HG03575 (cell line): ENCODE measurements around the gene NSD2.
"Not testable (repeated sequence)": the region's sequence is repeated elsewhere in the genome, so short reads cannot be mapped to it uniquely, and the experiment has no call there.

ENCODE experiments used
- ATAC-seq: cut with Tn5 transposase; IDR thresholded peaks from one replicate; pipeline ENCODE4 v1.9.1; 2021; ENCODE audit not compliant: unreplicated experiment, insufficient number of reproducible peaks, low FRiP score; ENCODE audit errors: extremely low read depth

The NSD2 gene

GRCh38 chr4:2006956-2007653 lies 135.9 kb downstream of the NSD2 start:
- ATAC-seq, result no peak

DNA sequence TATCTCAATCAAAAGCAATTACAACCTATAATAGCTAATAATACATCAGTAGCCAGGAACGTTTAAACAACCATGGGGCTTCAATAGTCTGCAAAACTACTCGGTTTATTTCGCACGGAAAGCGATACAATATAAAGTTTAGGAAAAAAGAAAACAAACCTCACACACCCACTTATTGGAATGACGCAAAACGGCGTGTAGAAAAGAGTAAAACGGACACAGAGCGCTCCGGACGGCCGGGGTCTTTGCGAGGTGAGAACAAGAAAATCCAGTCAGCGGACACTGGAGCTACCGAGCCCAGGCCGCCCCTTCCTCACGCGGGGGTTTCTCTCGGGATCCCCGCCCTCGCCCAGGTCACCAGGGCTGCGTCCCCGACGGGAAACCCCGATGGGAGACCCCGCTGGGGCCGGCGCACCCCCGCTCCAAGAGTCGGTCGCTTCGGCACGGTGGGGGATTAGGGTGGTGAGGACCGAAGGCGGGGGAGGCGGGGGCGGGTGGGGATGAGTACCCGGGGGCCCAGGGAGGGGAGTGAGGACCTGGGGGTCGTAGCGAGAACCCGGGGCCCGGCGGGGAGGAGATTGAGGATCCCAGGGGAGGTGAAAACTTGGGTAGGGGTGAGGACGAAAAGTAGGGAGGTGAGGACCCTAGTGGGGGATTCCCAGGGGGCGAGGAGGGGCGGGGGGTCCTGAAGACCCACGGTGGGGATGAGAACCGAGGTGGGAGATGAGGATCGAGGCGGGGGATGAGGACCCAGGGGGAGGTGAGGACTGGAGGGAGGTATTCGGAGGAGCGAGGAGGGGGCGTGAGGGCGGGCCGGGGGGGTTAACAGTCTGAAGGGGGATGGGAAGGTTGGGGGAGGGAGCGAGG lies 136.8 kb downstream of the NSD2 start:
- no peak for ATAC-seq

- no peak for ATAC-seq
Measured at GRCh38 chr4:2008671-2008920, 137.4 kb downstream of the NSD2 start.

GRCh38 chr4:2008921-2009650 lies 137.9 kb downstream of the NSD2 start, which contains the start of gene NELFA:
TSS of gene NELFA (minus strand) at chr4:2008974. CDS start at chr4:2008959, 15 bp downstream.
- ATAC-seq, result peak; percentile 51

DNA sequence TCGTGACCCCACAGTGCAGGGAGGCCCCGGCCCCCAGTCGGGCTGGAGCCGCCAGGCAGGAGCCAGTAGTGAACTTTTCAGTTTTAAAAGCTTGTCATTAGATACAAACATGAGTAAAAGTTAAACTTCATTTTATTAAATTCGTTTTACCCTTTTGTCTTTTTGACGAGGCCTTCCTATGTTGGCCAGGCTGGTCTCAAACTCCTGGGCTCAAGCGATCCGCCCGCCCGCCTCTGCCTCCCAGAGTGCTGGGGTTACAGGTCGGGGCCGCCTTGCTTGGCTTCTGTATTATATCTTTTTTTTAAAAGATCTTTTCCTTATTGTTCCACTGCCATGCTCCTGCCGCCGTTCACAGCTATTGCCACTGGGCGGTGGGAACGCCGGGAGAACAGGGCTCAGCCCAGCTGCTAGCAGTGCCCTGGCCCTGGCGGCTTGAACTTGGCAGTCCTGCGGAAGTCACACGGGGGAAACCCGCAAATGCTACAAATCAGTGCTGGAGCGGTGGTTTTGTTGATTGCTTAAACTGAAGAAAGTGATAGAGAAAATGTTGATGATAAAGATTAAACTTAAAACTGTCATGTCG lies 138.5 kb downstream of the NSD2 start:
- peak; percentile 12 for ATAC-seq

GRCh38 chr4:2011583-2011982 lies 140.4 kb downstream of the NSD2 start:
- no peak for ATAC-seq

DNA sequence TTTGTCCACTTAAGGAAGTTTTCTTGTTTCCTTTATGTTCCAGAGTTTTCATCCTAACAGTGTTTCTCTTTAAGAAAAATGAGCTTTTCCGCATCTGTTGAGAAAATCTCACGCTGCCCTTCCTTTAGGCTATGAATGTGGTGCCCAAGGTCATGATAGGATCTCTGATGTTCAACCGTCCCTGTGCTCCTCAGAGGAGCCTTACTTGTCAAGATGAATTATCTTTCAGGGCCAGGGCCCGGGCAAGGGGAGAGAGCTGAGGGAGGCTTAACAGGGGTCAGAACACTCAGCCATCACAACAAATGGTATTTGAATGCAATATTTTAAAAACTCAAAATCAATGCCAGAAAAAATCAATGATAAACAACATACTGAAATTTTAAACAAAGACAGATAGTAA lies 143.8 kb downstream of the NSD2 start:
- ATAC-seq, result no peak

DNA sequence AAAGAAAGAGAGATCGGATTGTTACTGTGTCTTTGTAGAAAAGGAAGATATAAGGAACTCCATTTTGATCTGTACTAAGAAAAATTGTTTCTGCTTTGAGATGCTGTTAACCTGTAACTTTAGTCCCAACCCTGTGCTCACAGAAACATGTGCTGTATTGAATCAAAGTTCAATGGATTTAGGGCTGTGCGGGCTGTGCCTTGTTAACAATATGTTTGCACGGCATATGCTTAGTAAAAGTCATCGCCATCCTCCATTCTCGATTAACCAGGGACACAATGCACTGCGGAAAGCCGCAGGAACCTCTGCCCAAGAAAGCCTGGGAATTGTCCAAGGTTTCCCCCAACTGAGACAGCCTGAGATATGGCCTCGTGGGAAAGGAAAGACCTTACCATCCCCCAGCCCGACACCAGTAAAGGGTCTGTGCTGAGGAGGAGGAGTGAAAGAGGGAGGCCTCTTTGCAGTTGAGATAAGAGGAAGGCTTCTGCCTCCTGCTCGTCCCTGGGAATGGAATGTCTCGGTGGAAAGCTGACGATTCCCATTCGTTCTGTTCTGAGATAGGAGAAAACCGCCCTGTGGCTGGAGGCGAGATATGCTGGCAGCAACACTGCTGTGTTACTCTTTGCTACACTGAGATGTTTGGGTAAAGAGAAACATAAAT lies 150.3 kb downstream of the NSD2 start:
- ATAC-seq, result not testable (repeated sequence)

GRCh38 chr4:2024683-2025082 lies 153.5 kb downstream of the NSD2 start:
- no peak for ATAC-seq

DNA sequence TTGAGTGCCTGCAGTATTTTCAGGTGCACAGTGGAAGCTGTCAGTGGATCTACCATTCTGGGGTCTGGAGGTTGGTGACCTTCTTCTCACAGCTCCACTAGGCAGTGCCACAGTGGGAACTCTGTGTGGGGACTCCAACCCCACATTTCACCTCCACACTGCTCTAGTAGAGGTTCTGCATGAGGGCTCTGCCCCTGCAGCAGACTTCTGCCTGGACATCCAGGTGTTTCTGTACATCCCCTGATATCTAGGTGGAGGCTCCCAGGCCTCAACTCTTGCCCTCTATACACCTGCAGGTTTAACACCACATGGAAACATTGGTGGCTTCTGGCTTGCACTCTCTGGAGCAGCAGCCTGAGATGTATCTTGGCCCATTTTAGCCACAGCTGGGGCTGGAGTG lies 154.6 kb downstream of the NSD2 start:
- no peak for ATAC-seq

DNA sequence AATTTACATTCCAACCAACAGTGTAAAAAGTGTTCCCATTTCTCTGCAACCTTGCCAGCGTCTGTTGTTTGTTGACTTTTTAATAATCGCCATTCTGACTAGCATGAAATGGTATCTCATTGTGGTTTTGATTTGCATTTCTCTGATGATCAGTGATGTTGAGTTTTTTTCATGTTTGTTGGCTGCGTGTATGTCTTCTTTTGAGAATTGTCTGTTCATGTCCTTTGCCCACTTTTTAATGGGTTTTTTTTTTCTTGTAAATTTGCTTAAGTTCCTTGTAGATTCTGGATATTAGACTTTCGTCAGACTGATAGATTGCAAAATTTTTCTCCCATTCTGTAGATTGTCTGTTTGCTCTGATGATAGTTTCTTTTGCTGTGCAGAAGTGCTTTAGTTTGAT lies 155.9 kb downstream of the NSD2 start:
- ATAC-seq, result not testable (repeated sequence)

- ATAC-seq, result not testable (repeated sequence)
Measured at GRCh38 chr4:2031161-2031560, 160.0 kb downstream of the NSD2 start.
